ENCODE measurements around the gene NEDD4.

Gene NEDD4

GRCh38 chr15:55784286-55784685 lies 209.1 kb downstream of the NEDD4 start:
- no peaks in the 10 kb centered on the region for H3K36me3 ChIP-seq (ENCODE audit: insufficient read depth)
- no peak overlapping the region for H3K9ac ChIP-seq
- no peak overlapping the region for H3K4me2 ChIP-seq
- no peaks in the 10 kb centered on the region for H3K27me3 ChIP-seq (ENCODE audit: insufficient read depth, low read depth)
- H3K4me1 ChIP-seq (ENCODE audit: low read depth, poor library complexity, severe bottlenecking), result no peaks in the 10 kb centered on the region
- no peaks in the 10 kb centered on the region for H4K20me1 ChIP-seq (ENCODE audit: insufficient read depth)
- H2AFZ ChIP-seq (ENCODE audit: low read depth), result no peak overlapping the region
- TF ChIP-seq CTCF (conservative IDR thresholded peaks at IDR 0.05; ENCODE audit: low read depth, low read length), result no peak
- H3K4me3 ChIP-seq (IDR thresholded peaks at IDR 0.05; ENCODE audit: insufficient read depth, low read depth, low read length), result no peak overlapping the region
- no peak overlapping the region for H3K27ac ChIP-seq
- no peaks in the 10 kb centered on the region for H3K79me2 ChIP-seq (ENCODE audit: insufficient read depth, low read depth)

- Histone ChIP-seq H3K36me3 (ENCODE audit: insufficient read depth) (no peaks in the 10 kb centered on the region), H3K27me3 (ENCODE audit: insufficient read depth, low read depth) (no peaks in the 10 kb centered on the region), H3K9ac (no peak overlapping the region), H3K4me1 (ENCODE audit: low read depth, poor library complexity, severe bottlenecking) (no peaks in the 10 kb centered on the region), H3K79me2 (ENCODE audit: insufficient read depth, low read depth) (no peaks in the 10 kb centered on the region), H4K20me1 (ENCODE audit: insufficient read depth) (no peaks in the 10 kb centered on the region), H3K4me2 (no peak overlapping the region), H3K4me3 (IDR thresholded peaks at IDR 0.05; ENCODE audit: insufficient read depth, low read depth, low read length) (no peak overlapping the region), H2AFZ (ENCODE audit: low read depth) (no peak overlapping the region), H3K27ac (no peak overlapping the region)
- no peak for TF ChIP-seq CTCF (conservative IDR thresholded peaks at IDR 0.05; ENCODE audit: low read depth, low read length)
Measured at GRCh38 chr15:55782901-55783300, 210.5 kb downstream of the NEDD4 start.

- Histone ChIP-seq H3K4me3 (IDR thresholded peaks at IDR 0.05; ENCODE audit: insufficient read depth, low read depth, low read length) (no peak overlapping the region), H3K4me2 (no peak overlapping the region), H3K4me1 (ENCODE audit: low read depth, poor library complexity, severe bottlenecking) (no peaks in the 10 kb centered on the region), H3K36me3 (ENCODE audit: insufficient read depth) (no peaks in the 10 kb centered on the region), H3K27ac (no peak overlapping the region), H2AFZ (ENCODE audit: low read depth) (no peak overlapping the region), H3K79me2 (ENCODE audit: insufficient read depth, low read depth) (no peaks in the 10 kb centered on the region), H4K20me1 (ENCODE audit: insufficient read depth) (no peaks in the 10 kb centered on the region), H3K9ac (no peak overlapping the region), H3K27me3 (ENCODE audit: insufficient read depth, low read depth) (no peaks in the 10 kb centered on the region)
- TF ChIP-seq CTCF (conservative IDR thresholded peaks at IDR 0.05; ENCODE audit: low read depth, low read length), result no peak
Measured at GRCh38 chr15:55780292-55780691, 213.1 kb downstream of the NEDD4 start.

- no peak overlapping the region for H2AFZ ChIP-seq (ENCODE audit: low read depth)
- no peaks in the 10 kb centered on the region for H3K4me1 ChIP-seq (ENCODE audit: low read depth, poor library complexity, severe bottlenecking)
- no peak overlapping the region for H3K27ac ChIP-seq
- no peak for TF ChIP-seq CTCF (conservative IDR thresholded peaks at IDR 0.05; ENCODE audit: low read depth, low read length)
- H4K20me1 ChIP-seq (ENCODE audit: insufficient read depth), result no peaks in the 10 kb centered on the region
- no peaks in the 10 kb centered on the region for H3K27me3 ChIP-seq (ENCODE audit: insufficient read depth, low read depth)
- no peaks in the 10 kb centered on the region for H3K79me2 ChIP-seq (ENCODE audit: insufficient read depth, low read depth)
- no peaks in the 10 kb centered on the region for H3K36me3 ChIP-seq (ENCODE audit: insufficient read depth)
- no peak overlapping the region for H3K9ac ChIP-seq
- H3K4me3 ChIP-seq (IDR thresholded peaks at IDR 0.05; ENCODE audit: insufficient read depth, low read depth, low read length), result no peak overlapping the region
- no peak overlapping the region for H3K4me2 ChIP-seq
Measured at GRCh38 chr15:55778932-55779331, 214.5 kb downstream of the NEDD4 start.
